GM23338 (cell line): ENCODE results near the gene DTYMK. TPM values are rescaled to one million over a fixed set of nuclear protein-coding genes. Genes with fewer than 3 reads are reported as not detected.

Experiments used
- ATAC-seq: fragments of 200-7000 bp; cut with Tn5 transposase; 3 replicates; pipeline ENCODE4 v1.9.1; 2020
- DNase-seq: peaks from one replicate; pipeline ENCODE4 v3.0.0-alpha.2; 2015; ENCODE audit warnings: low spot score
- H2AFZ ChIP-seq: fragments of 200-600 bp; sonication (generic); 2 replicates; pipeline ENCODE4 v1.8.0; 2016; ENCODE audit warnings: antibody characterized with exemption, mild to moderate bottlenecking, moderate library complexity
- H3F3A ChIP-seq: fragments of 200-600 bp; sonication (generic); replicated peaks from 2 replicates; pipeline ENCODE4 v1.8.0; 2017; ENCODE audit warnings: antibody characterized with exemption, mixed run types, low read depth
- H3K27ac ChIP-seq: fragments of 200-600 bp; sonication (generic); 2 replicates; pipeline ENCODE4 v1.6.1; 2016; ENCODE audit warnings: low read depth
- H3K27me3 ChIP-seq: fragments of 200-600 bp; sonication (generic); 2 replicates; pipeline ENCODE4 v1.8.0; 2016; ENCODE audit warnings: mild to moderate bottlenecking, mixed run types, moderate library complexity; ENCODE audit not compliant: insufficient read depth
- H3K36me3 ChIP-seq: fragments of 200-600 bp; sonication (generic); 2 replicates; pipeline ENCODE4 v1.8.0; 2016; ENCODE audit warnings: mild to moderate bottlenecking; ENCODE audit not compliant: insufficient read depth
- H3K4me1 ChIP-seq: fragments of 200-600 bp; sonication (generic); 2 replicates; pipeline ENCODE4 v1.8.0; 2016; ENCODE audit warnings: mild to moderate bottlenecking, moderate library complexity; ENCODE audit not compliant: insufficient read depth
- H3K4me2 ChIP-seq: fragments of 200-600 bp; sonication (generic); 2 replicates; pipeline ENCODE4 v1.7.1; 2017; ENCODE audit warnings: mixed run types
- H3K4me3 ChIP-seq: fragments of 200-600 bp; sonication (generic); 2 replicates; pipeline ENCODE4 v1.6.1; 2016; ENCODE audit warnings: mixed run types
- H3K79me2 ChIP-seq: fragments of 200-600 bp; sonication (generic); replicated peaks from 2 replicates; pipeline ENCODE4 v1.8.0; 2017; ENCODE audit warnings: mild to moderate bottlenecking; ENCODE audit not compliant: insufficient read depth
- H3K9me2 ChIP-seq: fragments of 200-600 bp; sonication (generic); 2 replicates; pipeline ENCODE4 v1.8.0; 2017; ENCODE audit not compliant: insufficient read depth
- H4K20me1 ChIP-seq: fragments of 200-600 bp; sonication (generic); replicated peaks from 2 replicates; pipeline ENCODE4 v1.8.0; 2017; ENCODE audit warnings: mild to moderate bottlenecking; ENCODE audit not compliant: insufficient read depth
- H3K27ac Mint-ChIP-seq: 2 replicates; pipeline ENCODE4 v1.8.0; 2020; ENCODE audit warnings: inconsistent platforms, mild to moderate bottlenecking, moderate library complexity, mixed read lengths
- H3K27me3 Mint-ChIP-seq: 3 replicates; pipeline ENCODE4 v1.8.0; 2022; ENCODE audit warnings: low read depth, mild to moderate bottlenecking, moderate library complexity, mixed read lengths, inconsistent platforms; ENCODE audit not compliant: insufficient read depth, poor library complexity
- H3K36me3 Mint-ChIP-seq: 3 replicates; pipeline ENCODE4 v1.8.0; 2021; ENCODE audit warnings: low read depth, mild to moderate bottlenecking, inconsistent platforms, moderate library complexity, mixed read lengths
- H3K4me1 Mint-ChIP-seq: 3 replicates; pipeline ENCODE4 v1.8.0; 2020; ENCODE audit warnings: mild to moderate bottlenecking, inconsistent platforms, mixed read lengths
- H3K4me3 Mint-ChIP-seq: 3 replicates; pipeline ENCODE4 v1.8.0; 2021; ENCODE audit warnings: moderate library complexity, mild to moderate bottlenecking, inconsistent platforms, mixed read lengths
- H3K9me3 Mint-ChIP-seq: 3 replicates; pipeline ENCODE4 v1.8.0; 2020; ENCODE audit warnings: moderate library complexity, mild to moderate bottlenecking, inconsistent platforms, mixed read lengths
- CREB1 ChIP-seq: fragments of 250-450 bp; sonication (Bioruptor Pico); IDR thresholded peaks from 2 replicates; pipeline ENCODE4 v1.5.0; 2020; ENCODE audit warnings: low read depth, mild to moderate bottlenecking, moderate library complexity
- CTCF ChIP-seq, 2 experiments: fragments of 200-600 bp in 1 of 2; sonication (generic) in 1 of 2; conservative IDR thresholded peaks; 2 replicates each; pipeline versions ENCODE4 v1.5.1 to v1.6.1; 2016 to 2017; ENCODE audit warnings: antibody characterized with exemption in 2 of 2, low read depth in 2 of 2, mild to moderate bottlenecking in 2 of 2, moderate library complexity in 1 of 2
- ETS1 ChIP-seq: IDR thresholded peaks from 2 replicates; pipeline ENCODE4 v1.6.1; 2016; ENCODE audit warnings: antibody characterized with exemption
- EZH2 ChIP-seq: fragments of 200-600 bp; sonication (generic); IDR thresholded peaks from one replicate; pipeline ENCODE4 v1.8.0; 2017; ENCODE audit warnings: antibody characterized with exemption, mild to moderate bottlenecking, low read depth; ENCODE audit not compliant: unreplicated experiment
- EZH2phosphoT487 ChIP-seq: fragments of 200-600 bp; sonication (generic); IDR thresholded peaks from one replicate; pipeline ENCODE4 v1.8.1; 2018; ENCODE audit warnings: antibody characterized with exemption; ENCODE audit not compliant: unreplicated experiment
- JUNB ChIP-seq: IDR thresholded peaks from one replicate; pipeline ENCODE4 v1.6.1; 2016; ENCODE audit warnings: antibody characterized with exemption; ENCODE audit not compliant: unreplicated experiment
- NANOG ChIP-seq: IDR thresholded peaks from 2 replicates; pipeline ENCODE4 v1.6.1; 2016; ENCODE audit warnings: antibody characterized with exemption, borderline replicate concordance
- POLR2AphosphoS5 ChIP-seq: IDR thresholded peaks from 2 replicates; pipeline ENCODE4 v1.6.1; 2016; ENCODE audit warnings: antibody characterized with exemption, low read depth
- REST ChIP-seq: IDR thresholded peaks from one replicate; pipeline ENCODE4 v1.6.1; 2018; ENCODE audit warnings: antibody characterized with exemption; ENCODE audit not compliant: unreplicated experiment
- STAT1 ChIP-seq: IDR thresholded peaks from one replicate; pipeline ENCODE4 v1.6.1; 2016; ENCODE audit warnings: antibody characterized with exemption; ENCODE audit not compliant: unreplicated experiment
- ZNF114 ChIP-seq: fragments of 250-450 bp; sonication (Bioruptor Pico); IDR thresholded peaks from 2 replicates; pipeline ENCODE4 v1.5.0; 2020; ENCODE audit warnings: mild to moderate bottlenecking, moderate library complexity
- ZNF331 ChIP-seq: fragments of 250-450 bp; sonication (Bioruptor Pico); IDR thresholded peaks from 2 replicates; pipeline ENCODE4 v1.5.0; 2020; ENCODE audit warnings: low read depth, mild to moderate bottlenecking, moderate library complexity
- ZNF462 ChIP-seq: fragments of 250-450 bp; sonication (Bioruptor Pico); IDR thresholded peaks from 2 replicates; pipeline ENCODE4 v1.5.0; 2020; ENCODE audit warnings: mild to moderate bottlenecking, moderate library complexity
- polyA plus RNA-seq: library from polyadenylated mRNA; unstranded; fragments of >200 nt; fragmentation: Nextera tagmentation; extraction: Ambion mirVana; gene quantifications from 2 replicates; pipeline ENCODE4 v1.2.1, GENCODE V29; 2016
- total RNA-seq: library from RNA; depleted of rRNA; stranded (reverse); fragments of >200 nt; shearing (Covaris generic); gene quantifications from 2 replicates; pipeline ENCODE4 v1.2.3, GENCODE V29; 2014

Gene DTYMK
- total and polyA plus RNA-seq, 2 experiments from 2014 or later: 55.4 to 65.4 TPM

GRCh38 chr2:241672243-241673188 lies 14.1 kb downstream of the DTYMK start:
- no peak overlapping the region for H2AFZ ChIP-seq
- no peaks in the 10 kb centered on the region for H3K4me1 ChIP-seq
- no peak overlapping the region for H3K4me3 Mint-ChIP-seq
- H3K4me1 Mint-ChIP-seq: peaks cover 5% of the 10 kb centered on the region; the same call in 2 of the 3 replicates
- no peak for TF ChIP-seq JUNB
- no peak for TF ChIP-seq ZNF114 (CRISPR knock-in tag)
- no peak for TF ChIP-seq EZH2phosphoT487
- TF ChIP-seq CREB1 (CRISPR knock-in tag): no peak
- TF ChIP-seq ETS1: no peak
- no peak for TF ChIP-seq STAT1
- TF ChIP-seq REST: no peak
- TF ChIP-seq POLR2AphosphoS5: no peak
- no peak for TF ChIP-seq CTCF (conservative IDR thresholded peaks at IDR 0.05; ENCODE audit: low read depth in 2 of 2)
- TF ChIP-seq ZNF331 (CRISPR knock-in tag): no peak
- no peak for TF ChIP-seq NANOG
- no peak for TF ChIP-seq ZNF462 (CRISPR knock-in tag)
- TF ChIP-seq EZH2: no peak
- no peaks in the 10 kb centered on the region for H3K9me3 Mint-ChIP-seq
- peaks cover 8% of the 10 kb centered on the region for H3K27me3 Mint-ChIP-seq
- no peak overlapping the region for H3K27ac Mint-ChIP-seq
- H3K79me2 ChIP-seq: no peaks in the 10 kb centered on the region
- no peaks in the 10 kb centered on the region for H3K27me3 ChIP-seq
- peaks cover 52% of the 10 kb centered on the region for H3K36me3 Mint-ChIP-seq
- no peak overlapping the region for H3K4me3 ChIP-seq
- no peak overlapping the region for H3K27ac ChIP-seq
- no peaks in the 10 kb centered on the region; the same call in 1 of the 2 replicates for H4K20me1 ChIP-seq
- DNase-seq (no peak), ATAC-seq (no peak)
- H3F3A ChIP-seq: no peaks in the 10 kb centered on the region; the same call in none of the 2 replicates
- no peaks in the 10 kb centered on the region for H3K9me2 ChIP-seq
- H3K36me3 ChIP-seq: peaks cover 4% of the 10 kb centered on the region; the same call in 1 of the 2 replicates
- H3K4me2 ChIP-seq: no peak overlapping the region
